IMR-90 (cell line): Measurements from ENCODE around the gene UPP2. TPM values are rescaled to one million over a fixed set of nuclear protein-coding genes. Genes with fewer than 3 reads are reported as not detected.

Source experiments
- ATAC-seq: fragments of 200-7000 bp; cut with Tn5 transposase; 2 replicates; pipeline ENCODE4 v1.9.1; 2020; ENCODE audit warnings: low read depth, mild to moderate bottlenecking, moderate library complexity
- BruUV-seq: library from RNA; stranded (reverse); fragments of 400-500 nt; replicated peaks from 2 replicates; lab custom pipeline; 2021; lab: Mats Ljungman, UMichigan
- CTCF ChIA-PET: fragments of 300-600 bp; formaldehyde crosslinking; extraction: SDS; loops from one replicate; lab custom pipeline; 2021; ENCODE audit warnings: antibody characterized with exemption; lab: Yijun Ruan, JAX
- POLR2A ChIA-PET: fragments of 300-600 bp; sonication (Branson Sonifier 250); formaldehyde crosslinking; loops from one replicate; lab custom pipeline; 2022; ENCODE audit warnings: antibody characterized with exemption; ENCODE audit not compliant: unreplicated experiment; lab: Charles Lee
- DNase-seq: peaks from one replicate; pipeline ENCODE4 v3.0.0; 2013
- H2AFZ ChIP-seq: replicated peaks from 2 replicates; pipeline ENCODE3; 2013; ENCODE audit warnings: low read length, mild to moderate bottlenecking; ENCODE audit not compliant: poor library complexity
- H2AK5ac ChIP-seq: 2 replicates; pipeline ENCODE4 v1.6.1; 2013; ENCODE audit warnings: low read depth, low read length, inconsistent platforms
- H2AK9ac ChIP-seq: replicated peaks from 2 replicates; pipeline ENCODE3; 2013; ENCODE audit warnings: mild to moderate bottlenecking, low read depth, low read length, moderate library complexity; ENCODE audit not compliant: poor library complexity
- H2BK120ac ChIP-seq: 2 replicates; pipeline ENCODE4 v1.6.1; 2013; ENCODE audit warnings: low read depth, low read length, inconsistent platforms
- H2BK15ac ChIP-seq: 3 replicates; pipeline ENCODE4 v1.6.1; 2013; ENCODE audit warnings: low read depth, low read length, inconsistent platforms
- H2BK20ac ChIP-seq: 2 replicates; pipeline ENCODE4 v1.6.1; 2013; ENCODE audit warnings: low read depth, mild to moderate bottlenecking, inconsistent platforms, low read length, moderate library complexity
- H2BK5ac ChIP-seq: 2 replicates; pipeline ENCODE4 v1.6.1; 2013; ENCODE audit warnings: mild to moderate bottlenecking, low read depth, low read length, inconsistent platforms; ENCODE audit not compliant: poor library complexity, severe bottlenecking
- H3K14ac ChIP-seq: replicated peaks from 2 replicates; pipeline ENCODE4 v1.6.1; 2013; ENCODE audit warnings: low read depth, low read length, inconsistent platforms
- H3K18ac ChIP-seq: 2 replicates; pipeline ENCODE4 v1.6.1; 2013; ENCODE audit warnings: low read depth, low read length, control low read depth
- H3K23ac ChIP-seq: 2 replicates; pipeline ENCODE4 v1.6.1; 2013; ENCODE audit warnings: low read depth, low read length, inconsistent platforms
- H3K27ac ChIP-seq: 2 replicates; pipeline ENCODE4 v1.5.1; 2013; ENCODE audit warnings: mild to moderate bottlenecking, control low read depth, low read length; ENCODE audit not compliant: insufficient read depth
- H3K27me3 ChIP-seq: 2 replicates; pipeline ENCODE4 v1.6.1; 2013; ENCODE audit warnings: low read length; ENCODE audit not compliant: control insufficient read depth, insufficient read depth
- H3K36me3 ChIP-seq: 2 replicates; pipeline ENCODE4 v1.6.1; 2013; ENCODE audit warnings: low read length, mixed read lengths; ENCODE audit not compliant: control insufficient read depth, insufficient read depth
- H3K4ac ChIP-seq: 2 replicates; pipeline ENCODE4 v1.6.1; 2013; ENCODE audit warnings: low read depth, low read length, inconsistent platforms
- H3K4me1 ChIP-seq: 2 replicates; pipeline ENCODE4 v1.6.1; 2013; ENCODE audit warnings: low read length, mixed read lengths; ENCODE audit not compliant: control insufficient read depth, insufficient read depth
- H3K4me2 ChIP-seq: 2 replicates; pipeline ENCODE4 v1.6.1; 2013; ENCODE audit warnings: low read depth, mild to moderate bottlenecking, control low read depth, low read length, moderate library complexity
- H3K4me3 ChIP-seq: 2 replicates; pipeline ENCODE4 v1.5.1; 2013; ENCODE audit warnings: low read depth, mild to moderate bottlenecking, control low read depth, low read length, moderate library complexity; ENCODE audit not compliant: insufficient read depth
- H3K56ac ChIP-seq: 2 replicates; pipeline ENCODE4 v1.6.1; 2013; ENCODE audit warnings: low read length, inconsistent platforms; ENCODE audit not compliant: insufficient read depth; ENCODE audit errors: extremely low read depth
- H3K79me1 ChIP-seq, 2 experiments: 2 replicates each; pipeline ENCODE4 v1.6.1; 2013; ENCODE audit warnings: low read length in 2 of 2, inconsistent platforms in 1 of 2, low read depth in 1 of 2
- H3K9ac ChIP-seq: 2 replicates; pipeline ENCODE4 v1.6.1; 2013; ENCODE audit warnings: low read depth, low read length, control low read depth
- H3K9me1 ChIP-seq: 2 replicates; pipeline ENCODE4 v1.6.1; 2013; ENCODE audit warnings: low read length, inconsistent platforms; ENCODE audit not compliant: insufficient read depth
- H3K9me3 ChIP-seq: 2 replicates; pipeline ENCODE4 v1.6.1; 2013; ENCODE audit warnings: low read length; ENCODE audit not compliant: control insufficient read depth, insufficient read depth
- H4K20me1 ChIP-seq: 2 replicates; pipeline ENCODE4 v1.6.1; 2013; ENCODE audit warnings: low read length, inconsistent platforms; ENCODE audit not compliant: insufficient read depth
- H4K5ac ChIP-seq: 2 replicates; pipeline ENCODE4 v1.6.1; 2013; ENCODE audit warnings: mild to moderate bottlenecking, low read depth, low read length, control low read depth
- H4K8ac ChIP-seq, 2 experiments: 2 replicates each; pipeline ENCODE4 v1.6.1; 2013; ENCODE audit warnings: low read depth in 2 of 2, low read length in 2 of 2, control low read depth in 1 of 2, inconsistent platforms in 1 of 2
- H4K91ac ChIP-seq: 2 replicates; pipeline ENCODE4 v1.6.1; 2013; ENCODE audit warnings: low read depth, low read length, inconsistent platforms; ENCODE audit not compliant: insufficient read depth
- BHLHE40 ChIP-seq: fragments of 150-350 bp; IDR thresholded peaks from 2 replicates; pipeline ENCODE4 v1.6.1; 2016; ENCODE audit warnings: mild to moderate bottlenecking, low read depth, low read length
- CEBPB ChIP-seq: IDR thresholded peaks from 2 replicates; pipeline ENCODE4 v1.6.1; 2012; ENCODE audit warnings: low read depth, low read length, improper control_type of control experiment
- CHD1 ChIP-seq: IDR thresholded peaks from 2 replicates; pipeline ENCODE4 v1.6.1; 2012; ENCODE audit warnings: low read depth, low read length, improper control_type of control experiment
- CTCF ChIP-seq: conservative IDR thresholded peaks from 2 replicates; pipeline ENCODE4 v1.5.1; 2012; ENCODE audit warnings: mild to moderate bottlenecking, low read depth, low read length, improper control_type of control experiment
- ELK1 ChIP-seq: fragments of 150-350 bp; IDR thresholded peaks from 2 replicates; pipeline ENCODE4 v1.6.1; 2016; ENCODE audit warnings: low read depth, mild to moderate bottlenecking, low read length, moderate library complexity, borderline replicate concordance
- FOS ChIP-seq: fragments of 150-350 bp; IDR thresholded peaks from 2 replicates; pipeline ENCODE4 v1.6.1; 2016; ENCODE audit warnings: low read depth, low read length
- MAFK ChIP-seq: IDR thresholded peaks from 2 replicates; pipeline ENCODE4 v1.6.1; 2012; ENCODE audit warnings: low read depth, low read length, improper control_type of control experiment
- MAZ ChIP-seq: IDR thresholded peaks from 2 replicates; pipeline ENCODE4 v1.6.1; 2012; ENCODE audit warnings: low read depth, mild to moderate bottlenecking, low read length, improper control_type of control experiment, moderate library complexity, borderline replicate concordance
- MXI1 ChIP-seq: IDR thresholded peaks from 2 replicates; pipeline ENCODE4 v1.6.1; 2012; ENCODE audit warnings: low read depth, mild to moderate bottlenecking, low read length, moderate library complexity, borderline replicate concordance
- NFE2L2 ChIP-seq: fragments of 150-350 bp; IDR thresholded peaks from 2 replicates; pipeline ENCODE4 v1.6.1; 2016; ENCODE audit warnings: low read depth, mild to moderate bottlenecking, low read length
- POLR2A ChIP-seq: IDR thresholded peaks from 2 replicates; pipeline ENCODE4 v1.6.1; 2012; ENCODE audit warnings: mild to moderate bottlenecking, low read depth, low read length
- RAD21 ChIP-seq: IDR thresholded peaks from 2 replicates; pipeline ENCODE4 v1.6.1; 2012; ENCODE audit warnings: low read length, improper control_type of control experiment
- RCOR1 ChIP-seq: IDR thresholded peaks from 2 replicates; pipeline ENCODE4 v1.6.1; 2012; ENCODE audit warnings: mild to moderate bottlenecking, low read length, improper control_type of control experiment; ENCODE audit not compliant: insufficient replicate concordance
- RFX5 ChIP-seq: IDR thresholded peaks from 2 replicates; pipeline ENCODE4 v1.8.0; 2012; ENCODE audit warnings: low read depth, mild to moderate bottlenecking, low read length, moderate library complexity
- SMC3 ChIP-seq: fragments of 150-350 bp; IDR thresholded peaks from 2 replicates; pipeline ENCODE4 v1.6.1; 2016; ENCODE audit warnings: low read depth, mild to moderate bottlenecking, antibody characterized with exemption, low read length, moderate library complexity
- USF2 ChIP-seq: fragments of 150-350 bp; IDR thresholded peaks from 2 replicates; pipeline ENCODE4 v1.6.1; 2017; ENCODE audit warnings: mild to moderate bottlenecking, antibody characterized with exemption, low read length, low read depth
- WGBS, 2 experiments: methylation state at CpG; one replicate each; pipeline versions ENCODE4 v1.1.5 to v1.1.7; 2013; ENCODE audit warnings: missing lambda C conversion rate in 2 of 2; ENCODE audit not compliant: insufficient read length in 1 of 2; ENCODE audit errors: extremely low coverage in 2 of 2; 5-methylcytosine and 5-hydroxymethylcytosine counted together
- dilution Hi-C: fragments of 300-500 bp; cut with HindIII; formaldehyde crosslinking; loops from one replicate; pipeline ENCODE4 v1.14.3; 2018; ENCODE audit warnings: low sequenced_read_pairs; ENCODE audit not compliant: unreplicated experiment
- in situ Hi-C: fragments of 300-500 bp; cut with MboI; formaldehyde crosslinking; loops from 3 replicates; pipeline ENCODE4 v1.14.3; 2019; ENCODE audit warnings: low sequenced_read_pairs, inconsistent platforms, mixed read lengths
- intact Hi-C: fragments of 100-400 bp; cut with micrococcal nuclease; formaldehyde crosslinking; loops from 2 replicates; pipeline ENCODE4 v1.10.0; 2022
- polyA plus RNA-seq, 3 experiments: library from polyadenylated mRNA; depleted of rRNA; stranded (reverse); fragments of >200 nt; gene quantifications; 2 replicates each; pipeline ENCODE4 v1.2.3, GENCODE V29; 2012; ENCODE audit warnings: low replicate concordance in 1 of 3
- total RNA-seq: library from RNA; depleted of rRNA; stranded (reverse); fragments of >200 nt; gene quantifications from 2 replicates; pipeline ENCODE4 v1.2.3, GENCODE V29; 2012

The UPP2 gene
- total and polyA plus RNA-seq, 2 of the 4 experiments (the other 2 are of a cell fraction) = not detected

DNA sequence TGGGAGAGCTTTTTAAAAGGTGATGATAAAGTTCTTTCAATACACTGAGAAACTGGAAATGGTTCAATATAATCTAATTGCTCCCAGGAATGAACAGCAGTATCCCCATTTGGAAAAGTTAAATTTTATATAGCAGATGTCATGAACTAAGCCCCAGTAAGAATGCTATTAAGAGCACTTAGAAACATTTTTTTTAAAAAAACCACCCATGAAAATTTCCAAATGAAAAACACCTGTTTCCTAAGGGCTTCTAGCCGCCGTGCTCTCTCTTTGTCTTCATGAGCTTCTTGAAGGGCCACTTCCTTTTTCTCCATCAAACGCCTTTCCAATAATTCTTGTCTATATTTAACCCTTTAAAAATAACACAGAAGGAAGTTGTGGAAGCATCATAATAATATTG, 77.0 kb downstream of the UPP2 start:
- H3K4ac ChIP-seq = no peak overlapping the region
- no peak overlapping the region for H2BK15ac ChIP-seq
- H3K36me3 ChIP-seq = no peaks in the 10 kb centered on the region
- H3K27ac ChIP-seq = no peak overlapping the region
- no peak overlapping the region for H2AK9ac ChIP-seq
- H2BK5ac ChIP-seq = no peak overlapping the region
- H3K4me3 ChIP-seq = no peak overlapping the region
- intact Hi-C loops (loop anchor here (1.0 to 5.0 kb wide), 3 partner anchors 279 to 576 kb away; partner anchors contain the start of genes CCDC148 and PKP4), dilution Hi-C loops (no loop called here), in situ Hi-C loops (loop anchor here (5.0 kb wide), 1 partner anchor 569 kb away; no protein-coding TSS in a partner anchor)
- no peak overlapping the region for H2BK20ac ChIP-seq
- peaks cover 2% of the 10 kb centered on the region for H3K27me3 ChIP-seq
- no peaks in the 10 kb centered on the region for H3K4me1 ChIP-seq
- POLR2A ChIA-PET = no interaction called here
- H2AK5ac ChIP-seq = no peak overlapping the region
- DNase-seq (no peak), ATAC-seq (no peak)
- H3K9me1 ChIP-seq = no peaks in the 10 kb centered on the region
- H4K5ac ChIP-seq = no peak overlapping the region
- H3K9ac ChIP-seq = no peak overlapping the region
- H3K14ac ChIP-seq = no peak overlapping the region
- H4K8ac ChIP-seq = no peak overlapping the region
- H3K9me3 ChIP-seq = no peaks in the 10 kb centered on the region
- no peak overlapping the region for H3K4me2 ChIP-seq
- H3K23ac ChIP-seq = no peak overlapping the region
- BruUV-seq = no TSS peak
- H2AFZ ChIP-seq = no peak overlapping the region
- no peak overlapping the region for H3K56ac ChIP-seq
- CTCF ChIA-PET = no interaction called here
- no peak for TF ChIP-seq POLR2A
- no peak for TF ChIP-seq CHD1
- TF ChIP-seq MAZ = no peak
- TF ChIP-seq USF2 = no peak
- no peak for TF ChIP-seq RCOR1
- TF ChIP-seq SMC3 = no peak
- TF ChIP-seq CTCF = no peak
- no peak for TF ChIP-seq ELK1
- no peak for TF ChIP-seq MXI1
- no peak for TF ChIP-seq MAFK
- no peak for TF ChIP-seq FOS
- no peak for TF ChIP-seq CEBPB
- TF ChIP-seq NFE2L2 = no peak
- TF ChIP-seq RAD21 = no peak
- TF ChIP-seq RFX5 = no peak
- TF ChIP-seq BHLHE40 = no peak
- no peak overlapping the region for H2BK120ac ChIP-seq
- no peak overlapping the region for H3K18ac ChIP-seq
- H4K20me1 ChIP-seq = no peaks in the 10 kb centered on the region
- no peaks in the 10 kb centered on the region for H3K79me1 ChIP-seq
- H4K91ac ChIP-seq = no peak overlapping the region
- WGBS, 2 experiments = no CpG with 5 or more reads among the region's 3 CpGs
